GM19467 (cell line): Measurements from ENCODE around the gene FGFR2.

Experiments
- ATAC-seq: cut with Tn5 transposase; IDR thresholded peaks from one replicate; pipeline ENCODE4 v1.9.1; 2021; ENCODE audit warnings: mild to moderate bottlenecking, moderate library complexity; ENCODE audit not compliant: unreplicated experiment

The FGFR2 gene

DNA sequence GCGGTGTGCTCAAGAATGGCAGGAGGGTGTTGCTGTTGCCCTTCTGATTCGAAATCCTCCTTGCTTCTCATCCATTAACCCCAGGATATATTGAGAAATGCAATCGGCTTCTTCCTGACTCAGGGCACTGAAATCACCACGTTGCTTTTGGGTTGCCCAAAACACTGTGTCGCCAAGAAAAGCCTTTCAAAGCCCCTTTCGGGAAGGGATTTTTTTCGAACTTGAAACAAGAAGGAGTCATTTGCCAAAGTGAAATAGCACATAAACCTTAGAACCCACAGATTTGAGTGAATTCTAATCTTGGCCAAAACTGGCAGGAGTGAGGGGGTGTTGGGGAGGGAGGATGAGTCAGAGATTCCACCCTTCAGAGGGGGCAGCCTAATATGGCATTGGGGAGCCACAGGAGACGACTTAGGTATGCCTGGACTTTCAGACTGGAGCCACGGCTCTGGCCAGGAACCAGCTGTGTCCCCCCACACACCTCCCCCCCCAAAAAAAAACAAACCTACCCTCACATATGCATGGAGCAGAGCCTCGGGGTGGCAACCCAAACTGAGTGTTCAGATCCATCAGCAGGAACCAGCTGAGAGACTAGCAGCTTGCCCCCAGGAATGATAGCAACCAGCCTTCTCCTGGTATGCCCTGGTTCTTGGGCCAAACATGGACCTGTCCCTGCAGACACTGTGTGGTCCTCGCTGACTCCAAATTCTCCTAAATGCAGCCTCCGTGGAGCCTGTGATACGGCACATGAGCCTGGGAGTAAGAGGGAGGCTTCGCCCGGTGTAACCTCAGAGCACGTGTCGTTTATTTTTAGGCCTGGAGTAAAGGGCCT lies 138.4 kb downstream of the FGFR2 start:
- ATAC-seq: no peak

DNA sequence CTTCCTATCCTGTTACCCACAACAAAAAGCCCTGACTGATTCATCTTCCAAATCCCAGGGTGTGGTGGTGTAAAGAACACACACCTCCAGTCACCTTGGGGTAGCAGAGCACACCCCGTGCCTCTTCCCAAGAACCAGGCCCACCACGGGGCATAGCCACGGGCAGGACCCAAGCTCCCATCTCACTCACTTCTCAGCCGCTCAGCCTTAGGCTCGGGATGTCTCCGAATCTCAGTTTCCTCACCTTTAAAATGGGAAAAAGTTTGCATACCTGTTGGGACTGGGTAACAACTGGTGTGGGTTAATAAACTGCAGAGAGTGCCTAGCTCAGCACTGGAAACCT lies 139.0 kb downstream of the FGFR2 start:
- ATAC-seq: no peak

DNA sequence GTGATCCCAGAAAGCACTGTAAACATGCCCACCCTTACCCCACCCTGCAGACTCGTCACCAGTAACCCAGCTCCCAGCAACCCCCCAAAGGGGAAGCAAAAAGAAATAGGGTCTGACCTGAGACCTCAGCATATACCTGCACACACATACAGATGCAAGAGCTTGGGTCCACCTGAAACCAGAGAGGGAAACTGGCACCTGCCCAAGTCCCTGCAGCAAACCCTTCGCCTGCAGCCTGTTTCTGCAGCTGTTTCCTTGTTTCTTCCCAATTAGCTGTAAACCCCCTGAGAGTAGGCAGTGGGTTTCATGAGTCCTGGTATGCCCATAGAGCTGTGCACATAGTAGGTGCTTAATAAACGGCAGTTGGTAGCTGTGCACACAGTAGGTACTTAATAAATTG lies 140.5 kb downstream of the FGFR2 start:
- no peak for ATAC-seq

DNA sequence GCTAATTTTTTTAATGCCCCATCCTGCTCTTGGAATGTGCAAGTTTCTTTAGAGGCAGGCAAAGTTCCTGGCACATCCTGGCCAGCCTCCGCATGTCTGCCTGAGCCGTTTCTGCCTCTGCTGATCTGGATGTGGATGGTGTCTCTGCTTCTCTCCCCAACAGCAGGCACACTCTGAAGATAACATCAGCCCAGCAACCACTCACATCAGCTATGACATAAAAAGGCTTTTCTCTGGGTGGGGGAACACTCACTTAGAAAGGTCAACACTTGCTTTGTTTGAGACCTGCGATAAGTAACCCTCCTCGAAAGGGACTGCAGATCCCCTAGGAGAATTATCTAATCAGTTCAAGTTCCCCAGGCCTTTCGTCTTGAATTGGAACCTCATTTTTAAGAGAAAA lies 142.9 kb downstream of the FGFR2 start:
- no peak for ATAC-seq

DNA sequence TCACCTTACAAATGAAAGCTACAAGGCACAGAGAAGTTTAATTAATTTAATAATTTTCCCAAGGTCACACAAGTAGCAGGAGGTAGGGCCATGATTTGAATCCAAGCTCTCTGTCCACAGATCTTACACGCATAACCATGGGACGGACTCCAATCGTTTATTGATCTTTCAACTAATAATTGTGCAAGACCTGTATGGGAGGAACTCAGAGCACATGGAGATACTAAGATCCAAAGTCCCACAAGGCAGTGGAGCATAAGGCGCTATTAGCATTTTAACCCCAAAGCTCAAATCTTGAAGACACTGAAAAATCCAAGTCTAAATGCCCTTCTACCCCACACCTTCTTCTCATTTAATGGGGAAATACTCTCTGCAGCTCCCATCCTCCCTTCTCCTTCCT lies 143.5 kb downstream of the FGFR2 start:
- no peak for ATAC-seq

DNA sequence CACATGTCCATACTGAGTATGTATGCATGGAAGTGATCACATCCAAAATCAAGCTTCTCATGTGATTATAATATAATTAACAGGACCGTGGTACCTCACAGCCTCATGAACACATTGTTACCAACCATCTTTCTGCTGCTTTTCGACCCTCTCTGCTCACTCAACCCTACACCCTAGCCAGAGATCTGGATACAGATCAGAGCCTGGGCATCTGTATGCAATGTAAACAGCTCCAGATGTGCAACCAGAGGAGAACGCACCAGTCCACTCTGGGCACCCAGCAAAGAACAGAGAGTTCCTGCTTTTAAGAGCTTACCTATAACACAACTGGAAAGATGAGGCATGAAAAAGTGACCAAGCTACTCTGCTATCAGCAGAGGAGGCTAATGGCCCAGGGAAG lies 145.1 kb downstream of the FGFR2 start:
- ATAC-seq: no peak

DNA sequence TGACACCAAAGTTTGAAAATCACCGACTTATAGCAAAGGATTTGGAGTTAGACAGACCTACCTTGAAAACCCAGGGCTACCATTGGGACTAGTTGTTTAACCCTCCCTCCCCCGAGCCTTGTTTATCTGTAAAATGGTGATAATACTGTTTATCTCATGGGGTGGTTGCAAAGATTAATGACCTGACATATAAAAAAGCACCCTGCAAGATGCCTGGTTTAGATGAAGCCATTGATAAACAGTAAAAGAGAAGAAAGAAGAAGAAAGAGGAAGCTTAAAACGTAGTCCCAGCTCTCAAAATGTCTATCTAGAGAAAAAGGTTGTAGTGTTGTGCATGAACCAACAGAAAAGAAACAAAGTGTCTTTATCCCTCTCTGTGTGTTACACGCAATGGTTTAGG lies 145.7 kb downstream of the FGFR2 start:
- ATAC-seq: no peak

DNA sequence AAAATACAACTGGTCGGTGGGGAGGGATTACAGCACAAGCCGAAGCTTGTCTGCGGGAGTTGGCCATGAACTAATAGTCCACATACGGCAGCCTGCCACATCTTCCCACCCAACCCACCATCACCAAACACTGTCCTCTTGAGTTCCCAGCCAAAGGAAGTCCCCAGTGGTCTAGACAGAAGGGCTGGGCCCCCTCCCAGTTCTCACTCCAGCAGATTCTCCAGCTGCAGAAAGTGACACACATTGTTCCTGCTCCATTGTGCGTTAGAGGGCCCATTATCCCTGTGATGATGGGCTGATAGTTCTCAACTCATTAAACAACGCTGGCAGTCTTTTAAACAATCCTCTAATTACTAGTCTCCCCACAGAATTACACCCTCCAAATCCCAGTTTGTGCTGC lies 148.0 kb downstream of the FGFR2 start:
- no peak for ATAC-seq

DNA sequence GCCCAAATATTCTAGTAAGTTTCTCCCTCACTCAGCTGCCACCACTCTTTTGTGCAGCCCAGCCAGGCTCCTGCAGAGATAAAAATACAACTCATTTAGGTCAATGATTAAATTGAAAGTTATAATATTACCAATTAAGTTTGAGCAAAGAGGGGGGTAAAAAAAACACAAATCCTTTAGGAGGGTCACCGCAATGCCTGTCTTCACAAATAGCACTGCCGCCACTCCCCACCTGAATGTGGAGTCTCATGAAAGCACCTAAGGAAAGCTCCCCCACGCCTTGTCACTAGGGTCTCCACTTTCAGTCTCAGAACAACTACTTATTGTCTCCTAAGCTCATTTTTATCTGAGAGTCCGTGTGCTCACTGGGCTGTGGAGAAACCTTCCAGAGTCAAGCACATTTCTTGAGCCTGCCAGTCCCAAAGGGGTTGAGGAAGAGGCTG lies 148.7 kb downstream of the FGFR2 start:
- peak; percentile 24 for ATAC-seq

DNA sequence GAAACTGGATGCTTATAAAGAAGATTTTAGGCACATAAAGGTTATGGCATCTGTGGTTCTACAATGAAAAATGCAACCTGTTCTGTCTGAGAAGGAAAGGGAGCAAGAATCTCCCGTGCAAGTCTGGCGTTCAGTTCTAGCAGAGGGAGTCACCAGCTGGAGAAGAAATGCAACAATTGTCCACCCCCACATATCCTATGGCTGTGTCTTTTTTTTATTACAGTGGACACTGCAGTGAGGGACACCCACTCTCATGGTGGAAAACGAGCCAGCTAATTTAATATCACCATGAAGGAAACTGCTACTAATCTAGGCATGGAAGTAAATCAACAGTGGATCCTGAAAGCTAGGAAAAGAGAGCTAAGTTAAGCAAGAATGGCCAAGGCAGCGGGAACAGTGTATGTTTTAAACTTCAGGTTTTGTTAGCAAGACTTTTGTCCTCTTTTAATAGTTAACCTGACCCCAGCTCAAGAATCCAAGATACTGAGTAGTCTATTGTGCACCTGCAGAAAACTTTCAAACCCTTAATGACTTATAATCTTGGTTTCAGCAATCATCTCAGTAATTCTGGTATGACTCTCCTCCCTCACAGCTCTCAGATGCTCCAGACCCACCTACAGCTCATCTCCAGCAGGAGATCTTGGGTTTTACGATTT lies 149.3 kb downstream of the FGFR2 start:
- ATAC-seq: peak; percentile 95

DNA sequence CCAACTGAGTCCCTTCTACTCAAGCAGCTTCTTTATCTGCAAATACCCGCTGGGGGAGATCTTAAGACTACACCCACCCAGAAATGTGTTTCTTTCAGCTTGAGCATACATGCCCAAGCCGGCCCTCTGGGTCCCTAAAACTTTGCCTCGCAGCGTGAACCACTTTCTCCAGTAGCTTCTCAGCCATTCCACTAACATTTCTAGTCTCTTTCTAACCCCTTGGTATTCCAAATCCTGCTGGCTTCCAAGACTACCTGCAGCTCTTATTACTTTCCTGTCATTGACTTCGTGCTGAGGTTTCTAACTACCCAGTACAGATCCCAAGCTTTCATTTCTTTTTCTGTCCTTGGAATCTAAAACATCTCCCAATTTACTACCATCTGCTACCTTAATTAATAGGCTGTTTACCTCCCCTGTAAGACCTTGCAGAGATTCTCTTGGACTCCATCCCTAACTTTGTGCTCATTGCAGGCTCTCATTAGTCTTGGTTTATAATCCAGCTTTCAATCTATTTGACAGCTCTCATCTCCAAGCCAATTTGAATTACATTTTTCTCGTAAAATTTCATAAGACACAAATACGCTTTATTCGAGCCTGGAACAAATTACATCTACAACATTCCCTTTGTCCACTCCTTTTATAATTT lies 153.6 kb downstream of the FGFR2 start:
- ATAC-seq: no peak

DNA sequence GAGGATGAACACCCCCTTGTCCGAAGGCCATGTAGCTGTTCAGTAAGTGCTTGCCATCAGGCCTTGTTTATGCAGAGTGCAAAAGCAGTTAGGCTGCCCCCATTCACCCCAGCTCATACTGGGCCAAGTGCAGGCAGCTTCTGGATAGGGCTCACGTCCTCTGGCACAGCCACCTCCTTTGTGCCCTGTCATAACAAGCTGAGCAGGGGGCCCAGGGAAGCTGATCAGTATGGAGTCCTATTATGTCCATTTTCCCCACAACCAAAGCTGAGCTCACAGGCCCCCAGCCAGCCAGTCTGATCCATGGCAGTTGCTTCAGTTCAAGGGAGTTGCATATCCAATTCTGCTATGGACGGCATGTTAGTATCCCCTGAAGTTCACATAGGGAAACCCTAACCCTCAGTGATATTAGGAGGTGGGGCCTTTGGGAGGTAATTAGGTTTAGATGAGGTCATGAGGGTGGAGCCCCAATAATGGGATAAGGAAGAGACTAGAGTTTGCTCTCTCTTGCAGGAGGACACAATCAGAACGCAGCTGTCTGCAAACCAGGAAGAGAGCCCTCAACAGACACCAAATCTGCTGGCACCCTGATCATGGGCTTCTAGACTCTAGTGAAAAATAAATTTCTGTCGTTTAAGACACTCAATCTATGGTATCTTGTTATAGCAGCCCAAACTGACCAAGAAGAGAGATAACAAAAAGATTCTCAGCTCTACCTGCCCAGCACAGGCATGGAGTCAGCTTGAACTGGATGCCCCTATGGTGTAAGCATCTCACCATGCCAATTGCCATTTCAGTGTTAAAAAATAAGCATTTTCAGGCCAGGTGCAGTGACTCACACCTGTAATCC lies 155.9 kb downstream of the FGFR2 start:
- no peak for ATAC-seq

DNA sequence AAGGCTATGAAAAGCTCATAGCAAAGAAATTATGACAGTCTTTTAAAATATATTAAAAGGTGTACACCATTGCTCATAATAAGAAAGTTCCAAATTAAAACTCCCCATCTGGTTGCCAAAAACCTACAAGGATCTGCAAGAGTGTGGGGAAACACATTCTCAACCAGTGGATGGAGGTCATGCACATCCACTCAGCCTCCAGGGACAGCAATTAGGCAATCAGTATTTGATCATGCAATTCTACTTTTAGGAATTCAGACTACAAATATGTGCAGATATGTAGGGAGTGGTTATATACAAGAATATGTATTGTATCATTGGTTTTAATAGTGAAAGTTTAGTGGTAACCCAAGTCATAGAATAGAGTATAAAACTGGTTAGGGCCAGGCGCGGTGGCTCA lies 157.8 kb downstream of the FGFR2 start:
- ATAC-seq: no peak

DNA sequence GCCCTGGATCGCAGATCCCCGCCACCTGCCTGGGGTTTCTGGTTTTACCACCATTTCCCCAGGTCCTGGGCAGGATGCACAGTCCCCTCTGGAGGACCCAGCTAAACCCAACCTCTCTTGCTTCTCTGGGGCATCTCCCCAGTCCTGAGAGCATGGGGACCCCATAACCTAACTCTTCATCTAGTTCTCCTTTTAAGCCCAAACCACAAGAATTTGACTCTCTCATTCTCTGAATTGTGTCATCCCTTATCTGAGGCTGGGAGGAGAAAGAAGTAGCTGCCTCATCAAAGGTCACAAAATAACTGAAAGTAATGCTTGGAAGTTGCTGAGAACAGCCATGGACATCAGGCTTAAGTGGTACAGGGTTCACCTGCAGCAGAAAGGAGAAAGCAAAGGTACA lies 159.9 kb downstream of the FGFR2 start:
- no peak for ATAC-seq

DNA sequence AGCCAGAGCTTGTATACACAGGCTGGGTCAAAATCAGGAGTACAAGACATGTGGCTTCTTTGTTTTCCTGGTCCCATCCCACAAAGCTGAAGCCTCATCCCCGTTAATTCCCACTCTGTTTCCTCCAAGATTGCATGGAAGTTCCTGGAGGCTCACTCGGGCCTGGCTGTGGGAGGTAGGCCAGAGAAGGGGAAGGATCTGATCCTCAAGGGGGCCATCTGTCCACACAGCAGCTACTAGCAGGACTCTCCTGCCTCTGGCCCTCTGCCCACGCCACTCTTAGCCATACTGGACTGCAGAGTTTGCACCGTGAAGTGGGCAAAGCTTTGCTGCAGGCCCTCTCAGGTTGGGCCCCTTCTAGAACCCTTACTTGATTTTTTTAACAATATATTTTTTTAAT lies 160.6 kb downstream of the FGFR2 start:
- ATAC-seq: no peak

DNA sequence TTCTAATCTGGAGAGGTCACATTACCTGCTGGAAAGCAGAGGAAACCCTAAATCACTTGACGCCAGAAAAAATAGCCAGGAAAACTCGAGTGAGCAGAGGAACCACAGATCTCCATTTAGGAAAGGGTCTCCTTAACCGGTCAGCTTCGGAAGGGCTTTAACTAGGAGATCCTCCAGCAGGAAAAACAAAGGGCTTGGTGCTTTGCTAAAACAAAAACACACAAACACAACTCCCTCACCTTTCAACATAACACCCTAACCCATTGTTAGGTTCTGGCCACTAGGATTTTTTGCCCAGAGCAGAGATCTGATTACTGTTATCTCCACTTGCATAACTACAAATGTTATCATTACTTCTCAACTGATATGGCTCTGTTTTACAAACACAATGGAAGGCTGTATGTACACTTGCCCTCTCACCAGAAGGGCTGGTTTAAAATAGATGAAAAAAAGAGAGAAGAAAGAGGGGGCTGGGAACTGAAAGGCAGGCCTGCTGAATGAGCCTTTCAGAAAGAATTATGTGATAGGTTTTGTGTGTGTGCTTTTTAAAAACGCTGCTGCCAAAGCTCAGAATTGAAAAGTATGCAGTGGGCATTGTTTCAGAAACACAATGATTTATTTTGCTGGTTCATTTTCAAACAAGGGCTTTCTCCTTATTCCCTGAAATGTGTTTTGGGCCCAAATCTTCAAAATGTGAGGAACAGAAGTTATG lies 161.5 kb downstream of the FGFR2 start:
- no peak for ATAC-seq

DNA sequence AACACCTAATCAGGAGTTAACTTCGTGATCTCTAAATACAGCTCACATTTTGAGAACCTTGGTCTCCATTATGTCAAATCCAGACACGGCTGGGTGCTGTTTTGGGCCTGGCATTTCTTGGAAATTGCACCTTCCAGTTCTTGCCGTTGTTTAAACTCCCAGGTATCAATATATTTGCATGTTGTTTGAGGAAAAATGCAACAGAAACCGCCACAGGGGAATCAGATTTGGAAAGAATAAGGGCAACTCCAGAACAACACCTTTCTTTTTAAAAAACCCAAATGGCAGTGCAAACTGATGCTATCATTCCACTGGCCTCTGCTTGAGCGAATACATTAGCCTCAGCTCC lies 162.0 kb downstream of the FGFR2 start:
- ATAC-seq: no peak

DNA sequence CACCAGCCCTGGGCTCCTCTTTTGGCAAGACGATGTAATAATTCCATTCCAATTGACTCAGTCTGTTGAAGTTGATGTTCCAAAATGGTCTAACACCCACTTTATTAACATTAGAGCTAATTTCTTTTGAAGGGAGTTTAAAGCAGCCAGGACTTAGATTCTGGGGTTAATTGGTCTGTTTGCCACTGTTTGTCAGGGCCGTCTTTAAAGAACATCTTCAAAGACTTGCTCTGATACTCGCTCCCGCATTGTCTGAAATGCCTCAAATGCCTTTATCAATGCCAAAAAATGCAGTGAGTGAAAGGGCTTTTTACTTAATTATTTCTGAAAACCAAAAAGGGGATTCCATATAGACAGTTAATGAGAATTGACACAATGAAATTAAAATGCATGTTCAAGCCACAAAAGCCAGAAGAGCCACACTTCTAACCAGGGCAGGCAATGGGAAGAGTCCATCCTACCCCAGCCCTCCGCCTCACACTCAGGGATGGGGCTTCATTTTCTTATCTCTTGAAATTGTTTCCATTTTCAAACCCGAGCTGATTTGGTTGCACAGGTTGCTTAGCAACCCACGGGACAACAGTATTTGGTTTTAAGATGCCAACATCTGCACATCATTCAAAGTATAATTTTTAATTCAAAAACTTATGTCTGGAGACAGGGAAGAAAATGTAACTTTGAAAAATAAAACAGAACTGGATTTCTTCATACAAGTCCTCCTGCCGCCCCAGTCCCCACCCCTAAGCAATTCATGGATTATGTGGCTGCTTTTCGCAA lies 163.0 kb downstream of the FGFR2 start:
- ATAC-seq: no peak

DNA sequence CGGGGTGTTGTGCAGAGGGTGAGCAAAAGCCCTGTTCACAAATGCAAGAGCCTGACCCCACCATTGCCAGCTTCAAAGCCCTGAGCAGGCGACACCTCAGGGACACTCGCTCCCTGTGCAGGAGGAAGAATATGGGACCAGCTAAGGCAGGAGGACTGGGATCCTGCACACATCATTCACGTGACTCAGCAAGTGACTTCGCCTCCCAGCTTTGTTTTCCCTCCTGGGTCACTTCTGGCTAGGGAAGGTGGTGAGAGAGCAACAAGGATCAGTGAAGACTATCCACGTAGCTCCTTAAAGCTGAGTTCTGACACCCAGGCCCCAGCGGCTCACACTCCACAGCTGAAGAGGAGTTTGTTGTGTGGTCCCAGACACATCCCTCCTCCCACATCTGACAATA lies 164.3 kb downstream of the FGFR2 start:
- ATAC-seq: no peak

DNA sequence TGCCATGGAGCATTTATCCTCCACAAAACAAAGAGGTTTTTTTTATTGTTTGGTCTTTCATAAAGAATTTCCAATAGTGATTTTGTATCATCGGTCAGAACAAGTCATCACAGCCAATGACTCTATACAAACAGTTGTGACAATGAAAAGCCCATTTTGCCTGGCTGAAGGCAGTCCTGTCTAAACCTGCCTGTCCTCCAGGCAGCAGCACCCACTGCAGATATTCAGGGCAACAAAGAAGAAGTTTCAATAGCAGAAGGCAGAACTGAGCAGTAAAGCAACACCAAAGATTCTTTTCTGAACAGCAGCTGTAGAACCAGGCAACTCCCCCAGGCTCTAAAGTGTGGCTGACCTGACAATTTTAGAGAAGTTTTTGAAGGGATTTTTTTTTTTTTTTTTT lies 169.4 kb downstream of the FGFR2 start:
- ATAC-seq: no peak
